Measurements from ENCODE around the gene DNAJC4.
"Not testable (repeated sequence)": the region's sequence is repeated elsewhere in the genome, so short reads cannot be mapped to it uniquely, and the experiment has no call there.

The DNAJC4 gene

GRCh38 chr11:64239662-64240434 is 9.5 kb downstream of the DNAJC4 start:
- DNase-seq, result peak in 1 of 2 experiments; percentile 52
- TF ChIP-seq GATA1 (IDR thresholded peaks at IDR 0.05; ENCODE audit: low read depth, low read length) (no peak), POLR2A (IDR thresholded peaks at IDR 0.05; ENCODE audit: low read length) (no peak)

- peak; percentile 99 for DNase-seq
Measured at GRCh38 chr11:64240435-64241240, 10.3 kb downstream of the DNAJC4 start, which contains the start of gene FKBP2. FKBP2 (plus strand) TSS chr11:64241095; CDS start chr11:64242388, 1,293 bp downstream.

GRCh38 chr11:64241241-64241490 is 10.8 kb downstream of the DNAJC4 start:
- DNase-seq, result peak; percentile 99 to 100
- TF ChIP-seq POLR2A (IDR thresholded peaks at IDR 0.05; ENCODE audit: low read length), result no peak
- no peak for TF ChIP-seq GATA1 (IDR thresholded peaks at IDR 0.05; ENCODE audit: low read depth, low read length)

More at GRCh38 chr11:64240435-64241240, 10.3 kb downstream of the DNAJC4 start, which contains the start of gene FKBP2:
- TF ChIP-seq POLR2A (IDR thresholded peaks at IDR 0.05; ENCODE audit: low read length) (peak; percentile 96), GATA1 (IDR thresholded peaks at IDR 0.05; ENCODE audit: low read depth, low read length) (no peak)

- TF ChIP-seq GATA1 (IDR thresholded peaks at IDR 0.05; ENCODE audit: low read depth, low read length), result no peak
- TF ChIP-seq POLR2A (IDR thresholded peaks at IDR 0.05; ENCODE audit: low read length), result no peak
- peak; percentile 77 for DNase-seq
Measured at GRCh38 chr11:64241491-64242374, 11.4 kb downstream of the DNAJC4 start.

- TF ChIP-seq GATA1 (IDR thresholded peaks at IDR 0.05; ENCODE audit: low read depth, low read length) (no peak), POLR2A (IDR thresholded peaks at IDR 0.05; ENCODE audit: low read length) (no peak)
- DNase-seq, result no peak
Measured at GRCh38 chr11:64243236-64243854, 13.0 kb downstream of the DNAJC4 start.

GRCh38 chr11:64244107-64244506 is 13.8 kb downstream of the DNAJC4 start:
- DNase-seq, result no peak
- TF ChIP-seq POLR2A (IDR thresholded peaks at IDR 0.05; ENCODE audit: low read length), result no peak
- TF ChIP-seq GATA1 (IDR thresholded peaks at IDR 0.05; ENCODE audit: low read depth, low read length), result no peak

- DNase-seq, result no peak
- TF ChIP-seq GATA1 (IDR thresholded peaks at IDR 0.05; ENCODE audit: low read depth, low read length) (no peak), POLR2A (IDR thresholded peaks at IDR 0.05; ENCODE audit: low read length) (no peak)
Measured at GRCh38 chr11:64244966-64245365, 14.6 kb downstream of the DNAJC4 start.

- no peak for DNase-seq
- TF ChIP-seq GATA1 (IDR thresholded peaks at IDR 0.05; ENCODE audit: low read depth, low read length) (no peak), POLR2A (IDR thresholded peaks at IDR 0.05; ENCODE audit: low read length) (no peak)
Measured at GRCh38 chr11:64245401-64245796, 15.1 kb downstream of the DNAJC4 start.

GRCh38 chr11:64245797-64246620 is 15.7 kb downstream of the DNAJC4 start:
- peak; percentile 81 for DNase-seq
- no peak for TF ChIP-seq GATA1 (IDR thresholded peaks at IDR 0.05; ENCODE audit: low read depth, low read length)
- TF ChIP-seq POLR2A (IDR thresholded peaks at IDR 0.05; ENCODE audit: low read length), result peak; percentile 54

GRCh38 chr11:64246621-64246870 is 16.2 kb downstream of the DNAJC4 start:
- DNase-seq, result not testable (repeated sequence)

- TF ChIP-seq GATA1 (IDR thresholded peaks at IDR 0.05; ENCODE audit: low read depth, low read length) (no peak), POLR2A (IDR thresholded peaks at IDR 0.05; ENCODE audit: low read length) (peak; percentile 62)
Measured at GRCh38 chr11:64246871-64247728, 16.8 kb downstream of the DNAJC4 start, which contains the start of gene PPP1R14B. PPP1R14B (minus strand) TSS chr11:64246943; CDS start chr11:64246673, 270 bp downstream.

More at GRCh38 chr11:64246871-64247728, 16.8 kb downstream of the DNAJC4 start, which contains the start of gene PPP1R14B:
- DNase-seq, result peak; percentile 87 to 90
